ENCODE data around the gene ADGRE3. TPM values are rescaled to one million over a fixed set of nuclear protein-coding genes. Genes with fewer than 3 reads are reported as not detected.

Gene ADGRE3
- total RNA-seq, 1 donor from 2014 or later, result not detected

- Mint-ChIP-seq H3K27me3 (ENCODE audit: low read depth) (no peaks in the 10 kb centered on the region), H3K9me3 (peaks cover 23% of the 10 kb centered on the region), H3K36me3 (peaks cover 75% of the 10 kb centered on the region), H3K4me3 (no peak overlapping the region), H3K27ac (no peak overlapping the region), H3K4me1 (no peaks in the 10 kb centered on the region)
- TF ChIP-seq CTCF (IDR thresholded peaks at IDR 0.05; ENCODE audit: unreplicated experiment), result no peak
- no peak for DNase-seq (ENCODE audit: low spot score in 2 of 2, unreplicated experiment in 2 of 2)
Measured at GRCh38 chr19:14704450-14704849, 29.8 kb upstream of the ADGRE3 start.

- no peak overlapping the region for H3K4me3 Mint-ChIP-seq
- no peak for TF ChIP-seq CTCF (IDR thresholded peaks at IDR 0.05; ENCODE audit: unreplicated experiment)
- no peak overlapping the region for H3K27ac Mint-ChIP-seq
- no peak for DNase-seq (ENCODE audit: low spot score in 2 of 2, unreplicated experiment in 2 of 2)
- no peaks in the 10 kb centered on the region for H3K27me3 Mint-ChIP-seq (ENCODE audit: low read depth)
- H3K4me1 Mint-ChIP-seq, result no peaks in the 10 kb centered on the region
- peaks cover 17% of the 10 kb centered on the region for H3K9me3 Mint-ChIP-seq
- peaks cover 74% of the 10 kb centered on the region for H3K36me3 Mint-ChIP-seq
Measured at GRCh38 chr19:14703833-14704232, 29.2 kb upstream of the ADGRE3 start.

- H3K4me3 Mint-ChIP-seq, result no peak overlapping the region
- no peak for DNase-seq (ENCODE audit: low spot score in 2 of 2, unreplicated experiment in 2 of 2)
- H3K36me3 Mint-ChIP-seq, result peaks cover 67% of the 10 kb centered on the region
- H3K9me3 Mint-ChIP-seq, result peaks cover 14% of the 10 kb centered on the region
- no peak overlapping the region for H3K27ac Mint-ChIP-seq
- TF ChIP-seq CTCF (IDR thresholded peaks at IDR 0.05; ENCODE audit: unreplicated experiment), result no peak
- no peaks in the 10 kb centered on the region for H3K27me3 Mint-ChIP-seq (ENCODE audit: low read depth)
- H3K4me1 Mint-ChIP-seq, result no peaks in the 10 kb centered on the region
Measured at GRCh38 chr19:14700711-14701375, 26.2 kb upstream of the ADGRE3 start.

- no peaks in the 10 kb centered on the region for H3K4me1 Mint-ChIP-seq
- H3K36me3 Mint-ChIP-seq, result peaks cover 64% of the 10 kb centered on the region
- H3K9me3 Mint-ChIP-seq, result peaks cover 14% of the 10 kb centered on the region
- H3K27me3 Mint-ChIP-seq (ENCODE audit: low read depth), result no peaks in the 10 kb centered on the region
- H3K27ac Mint-ChIP-seq, result no peak overlapping the region
- DNase-seq (ENCODE audit: low spot score in 2 of 2, unreplicated experiment in 2 of 2), result no peak
- TF ChIP-seq CTCF (IDR thresholded peaks at IDR 0.05; ENCODE audit: unreplicated experiment), result no peak
- no peak overlapping the region for H3K4me3 Mint-ChIP-seq
Measured at GRCh38 chr19:14699641-14700040, 25.0 kb upstream of the ADGRE3 start.

- no peak for DNase-seq (ENCODE audit: low spot score in 2 of 2, unreplicated experiment in 2 of 2)
- no peaks in the 10 kb centered on the region for H3K27me3 Mint-ChIP-seq (ENCODE audit: low read depth)
- peaks cover 8% of the 10 kb centered on the region for H3K4me1 Mint-ChIP-seq
- no peak for TF ChIP-seq CTCF (IDR thresholded peaks at IDR 0.05; ENCODE audit: unreplicated experiment)
- no peak overlapping the region for H3K4me3 Mint-ChIP-seq
- H3K27ac Mint-ChIP-seq, result no peak overlapping the region
- peaks cover 29% of the 10 kb centered on the region for H3K36me3 Mint-ChIP-seq
- no peaks in the 10 kb centered on the region for H3K9me3 Mint-ChIP-seq
Measured at GRCh38 chr19:14695471-14695870, 20.8 kb upstream of the ADGRE3 start.

All from mesothelial cell of epicardium (in vitro differentiated cells).